OCI-M2 (cell line): ENCODE measurements around the gene ERICH2.
"Not testable (repeated sequence)": the region's sequence is repeated elsewhere in the genome, so short reads cannot be mapped to it uniquely, and the experiment has no call there.

Experiments used
- DNase-seq: peaks from one replicate; lab custom pipeline; 2025; ENCODE audit not compliant: unreplicated experiment; lab: John Stamatoyannopoulos, UW

ERICH2 gene, protein sequence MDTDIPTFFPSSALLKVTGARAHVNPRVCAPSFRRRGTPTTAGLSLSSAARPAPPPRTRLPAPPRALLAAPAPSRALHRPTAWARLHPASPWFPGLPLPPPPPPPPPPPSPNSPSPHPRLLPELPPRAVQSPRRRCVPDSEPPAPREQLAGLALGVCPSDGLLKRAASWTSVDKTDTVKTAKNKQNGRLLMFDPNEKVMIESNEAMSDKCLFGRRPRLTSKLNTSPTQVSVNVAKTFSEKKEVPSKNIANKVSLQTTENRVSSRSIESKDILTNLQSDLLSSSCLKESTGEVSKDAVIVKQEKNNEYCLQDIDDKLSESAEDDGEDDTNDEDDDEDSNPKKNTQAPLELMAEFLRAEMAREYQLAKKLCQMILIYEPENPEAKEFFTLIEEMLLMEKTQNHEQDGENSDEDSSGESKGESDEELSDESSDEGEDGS

DNA sequence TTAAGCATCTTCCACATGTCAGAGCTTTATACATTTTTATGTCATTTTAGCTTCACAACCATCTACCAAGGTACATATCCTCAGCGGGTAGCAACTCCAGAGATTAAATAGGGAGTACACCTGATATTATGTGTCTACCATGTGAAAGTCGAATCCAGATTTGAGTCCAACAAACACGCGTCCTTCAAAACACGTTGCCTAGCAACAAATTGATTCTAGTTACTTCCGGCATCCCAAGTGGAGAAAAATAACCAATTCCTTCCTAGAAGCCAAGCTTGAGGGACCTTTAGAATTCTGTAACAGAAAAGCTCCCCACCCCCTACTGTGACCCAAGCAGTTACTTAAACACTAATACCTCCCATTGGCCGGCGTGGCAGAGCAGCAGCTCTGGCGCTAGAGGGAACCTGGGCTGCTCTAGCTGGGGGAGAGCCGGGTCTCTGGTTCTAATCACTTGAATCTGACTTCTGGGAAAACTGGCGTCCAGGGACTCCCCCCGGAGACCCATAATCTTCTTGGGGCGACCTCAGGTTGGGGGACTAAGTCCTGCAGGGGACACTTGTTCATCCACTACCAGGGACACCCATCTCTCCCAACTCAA, at the start of gene ERICH2:
ERICH2 (plus strand) TSS at position 371 of the 598 bp plus-strand sequence. CDS start 304 bp downstream, outside the sequence.
- DNase-seq: no peak

DNA sequence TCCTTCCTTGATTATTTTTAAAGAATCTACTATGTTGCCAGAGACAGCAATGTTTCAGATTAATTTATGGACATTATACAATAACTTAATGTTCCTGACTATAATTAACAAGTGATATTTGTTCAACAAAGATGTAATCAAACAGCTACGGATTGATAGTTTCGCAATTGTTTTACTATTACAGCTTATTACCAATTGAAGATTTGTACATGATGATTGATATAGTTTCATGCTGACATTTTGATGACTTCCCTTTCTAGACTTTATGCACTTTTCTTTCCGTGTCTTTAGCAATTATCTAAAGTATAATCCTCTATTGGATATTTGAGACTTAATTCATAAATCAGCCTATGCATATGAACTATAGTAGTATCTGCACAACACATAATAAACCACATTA, 48.5 kb upstream of the ERICH2 start:
- no peak for DNase-seq

DNA sequence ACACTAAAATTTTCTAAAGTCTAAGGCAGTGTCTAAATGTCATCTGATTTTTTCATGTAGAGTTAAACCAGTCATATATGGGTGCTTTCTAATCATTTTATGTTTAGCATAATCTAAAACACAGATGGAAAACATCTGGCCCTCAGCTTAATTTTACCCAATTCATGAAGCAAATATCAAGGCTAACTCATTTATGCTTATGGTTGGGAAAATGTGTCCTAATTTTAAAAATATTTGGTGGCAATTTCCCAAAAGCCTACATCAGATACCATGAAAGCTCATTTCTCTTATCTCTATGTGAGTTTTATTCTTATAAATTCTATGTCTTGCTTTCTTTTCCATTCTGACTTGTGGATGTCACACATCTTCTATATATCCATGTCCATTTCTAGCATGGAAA, 47.9 kb upstream of the ERICH2 start:
- no peak for DNase-seq

DNA sequence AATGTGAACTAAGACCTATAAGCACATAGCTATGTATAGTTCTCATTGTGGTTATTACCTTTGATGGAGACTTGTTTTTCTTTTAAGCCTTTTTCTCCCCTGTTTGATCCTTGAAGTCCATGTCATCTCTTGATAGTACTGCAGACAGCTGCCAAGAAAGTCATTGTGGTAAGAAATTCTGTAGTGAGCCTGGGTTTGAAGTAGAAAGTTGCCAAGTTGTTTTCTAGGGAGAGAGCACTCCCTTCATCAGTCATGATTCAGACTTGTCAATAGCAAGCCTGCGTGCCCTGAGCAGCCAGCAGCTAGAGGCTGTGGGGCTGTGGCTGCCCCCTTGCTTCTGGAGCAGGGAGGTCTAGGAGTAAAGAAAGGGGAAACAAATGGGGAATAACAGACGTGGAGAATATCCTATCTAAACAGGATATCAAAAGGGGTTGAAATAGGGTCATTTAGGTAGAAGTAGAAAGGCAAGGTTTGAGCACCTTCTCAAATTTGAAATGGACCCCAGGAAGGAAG, 46.7 kb upstream of the ERICH2 start:
- no peak for DNase-seq

DNA sequence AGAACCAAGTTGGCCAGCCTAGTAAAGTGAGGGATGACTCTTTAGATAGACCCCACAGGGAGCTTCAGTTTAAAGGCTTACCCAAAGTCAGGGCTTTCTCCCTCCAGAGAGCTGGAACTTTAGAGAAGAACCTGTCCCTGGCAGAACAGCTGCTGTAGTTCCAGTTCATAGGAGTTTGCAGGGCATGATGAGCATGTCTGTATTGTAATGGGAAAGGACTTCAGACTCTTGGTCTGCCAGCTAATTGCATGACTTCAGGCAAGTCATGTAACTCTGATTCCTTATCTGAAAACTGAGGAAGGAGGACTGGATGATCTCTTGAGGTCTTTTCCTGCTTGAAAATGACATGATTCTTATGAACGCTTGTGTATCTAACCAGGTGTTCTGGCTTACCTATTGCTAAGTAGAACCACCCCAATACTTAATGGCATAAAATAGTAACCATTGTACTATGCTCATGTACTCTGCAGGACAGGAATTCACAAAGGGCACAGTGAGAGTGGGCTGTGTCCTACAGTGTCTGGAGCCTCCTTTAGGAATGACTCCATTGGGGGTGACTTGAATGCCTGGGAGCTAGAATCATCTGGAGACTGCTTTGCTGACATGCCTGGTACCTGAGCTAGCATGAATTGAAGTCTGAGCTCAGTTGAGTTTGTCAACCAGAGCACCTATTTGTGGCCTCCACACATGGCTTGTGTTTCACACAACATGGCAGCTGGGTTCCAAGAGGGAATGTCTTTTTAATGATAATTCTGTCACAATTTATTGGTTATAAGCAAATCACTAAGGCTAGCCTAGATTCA, 36.2 kb upstream of the ERICH2 start:
- DNase-seq: no peak

DNA sequence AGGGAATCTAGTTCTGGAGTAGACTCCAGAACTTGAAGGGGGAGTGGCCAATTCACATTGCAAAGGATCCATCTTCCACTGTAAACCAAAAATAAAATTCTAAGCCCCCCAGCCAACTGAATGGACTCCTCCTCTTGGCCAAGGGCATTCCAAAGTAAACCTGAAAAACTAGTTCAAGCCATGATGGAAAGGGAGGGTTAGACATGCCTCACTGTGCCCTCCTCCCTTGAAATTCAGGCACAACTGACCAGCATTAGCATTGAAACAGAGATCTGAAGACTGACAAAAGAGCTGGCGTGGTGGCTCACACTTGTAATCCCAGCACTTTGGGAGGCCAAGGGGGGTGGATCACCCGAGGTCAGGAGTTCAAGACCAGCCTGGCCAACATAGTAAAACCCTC, 35.6 kb upstream of the ERICH2 start:
- not testable (repeated sequence) for DNase-seq

DNA sequence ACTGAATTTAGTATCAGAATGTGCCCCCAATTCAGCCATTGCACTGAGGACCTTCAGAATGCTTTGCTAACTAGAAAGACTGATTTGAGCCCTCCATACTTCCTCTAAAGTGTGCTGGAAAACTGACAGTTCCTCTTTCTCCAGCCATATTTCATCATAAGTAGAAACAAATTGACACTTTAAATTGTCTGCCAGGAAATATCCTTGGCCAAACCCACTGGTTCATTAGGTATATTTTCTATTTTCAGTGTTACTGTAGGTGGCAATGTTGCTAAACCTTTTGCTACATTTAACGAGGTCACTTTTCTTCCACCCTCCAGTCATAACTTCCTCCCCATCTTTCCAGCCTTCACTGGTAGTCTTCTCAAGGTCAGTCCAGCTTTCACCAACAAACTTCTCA, 33.5 kb upstream of the ERICH2 start:
- no peak for DNase-seq

DNA sequence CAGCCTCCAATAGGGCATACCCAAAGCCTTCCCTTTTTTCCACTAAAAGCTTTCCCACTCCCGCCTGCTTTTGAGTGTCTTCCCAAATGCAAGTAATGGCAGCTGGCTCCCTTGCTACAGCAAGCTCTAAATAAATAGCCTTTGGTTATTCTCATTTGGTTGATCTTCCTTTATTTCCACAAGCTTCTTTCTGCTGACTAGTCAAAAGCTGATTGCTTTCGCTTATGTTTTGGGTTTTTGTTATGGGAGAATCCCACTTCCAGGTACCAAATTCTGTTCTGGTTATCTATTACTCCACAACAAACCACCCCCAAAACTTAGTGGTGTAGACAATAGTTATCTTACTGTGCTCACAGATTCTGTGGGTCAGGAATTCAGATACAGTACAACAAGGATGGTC, 32.8 kb upstream of the ERICH2 start:
- no peak for DNase-seq

DNA sequence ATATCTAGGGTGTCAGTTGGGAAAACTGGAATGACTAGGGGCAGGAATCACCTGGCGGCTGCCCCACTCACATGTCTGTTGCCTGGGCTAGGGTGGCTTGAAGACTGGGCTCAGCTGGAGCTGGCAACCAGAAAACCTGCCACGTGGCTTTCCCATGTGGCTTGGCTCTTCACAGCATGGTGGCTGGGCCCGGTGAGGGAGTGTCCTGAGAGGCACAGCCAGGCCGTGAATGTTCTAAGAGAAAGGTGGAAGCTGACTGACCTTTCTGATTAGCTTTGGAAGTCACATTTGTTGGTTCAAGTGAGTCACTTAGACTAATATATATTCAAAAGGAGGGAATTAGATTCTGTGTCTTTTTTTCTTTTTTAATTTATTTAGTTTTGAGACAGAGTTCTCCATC, 32.4 kb upstream of the ERICH2 start:
- DNase-seq: no peak

DNA sequence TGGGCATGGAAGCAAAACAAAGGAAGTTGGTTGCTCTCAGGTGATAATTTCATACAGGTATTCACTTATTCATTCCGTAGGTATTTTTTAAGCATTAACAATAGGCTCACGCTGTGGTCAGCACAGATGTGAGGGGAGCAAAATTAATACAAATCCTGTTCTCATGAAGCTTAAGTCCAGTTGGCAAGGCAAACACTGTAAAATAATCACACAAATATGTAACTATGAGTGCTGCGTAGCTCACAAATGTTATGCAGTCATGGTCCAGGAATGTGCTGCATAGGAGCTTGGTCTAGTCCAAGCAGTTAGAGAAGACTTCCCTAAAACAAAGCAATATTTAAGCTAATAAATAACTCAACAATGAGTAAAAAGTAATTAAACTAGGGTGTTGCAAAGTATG, 31.1 kb upstream of the ERICH2 start:
- no peak for DNase-seq

DNA sequence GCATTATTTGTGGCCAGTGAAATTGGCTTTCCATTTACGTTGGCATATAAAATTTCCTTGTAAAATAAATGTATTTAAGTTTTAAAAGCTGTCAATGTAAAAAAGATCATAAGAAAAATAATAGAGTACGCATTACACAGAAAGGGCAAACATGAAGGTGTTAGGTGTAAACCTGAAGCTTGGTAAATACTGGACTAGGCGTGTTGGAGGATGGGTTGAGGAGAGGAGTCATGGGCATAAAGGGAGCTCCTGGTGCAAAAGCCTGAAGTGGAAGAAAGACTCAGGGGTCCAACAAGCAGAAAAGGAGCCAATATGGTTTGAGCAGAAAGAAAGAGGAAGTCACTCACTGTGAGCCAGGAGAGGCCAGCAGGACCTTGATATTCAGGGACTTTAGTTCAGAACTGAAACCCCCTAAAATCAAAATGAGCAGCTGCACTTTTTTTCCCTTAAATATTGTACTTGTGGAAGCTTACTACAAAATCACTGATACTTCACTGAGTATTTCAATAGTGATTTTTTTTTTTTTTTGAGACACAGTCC, 30.6 kb upstream of the ERICH2 start:
- DNase-seq: no peak

DNA sequence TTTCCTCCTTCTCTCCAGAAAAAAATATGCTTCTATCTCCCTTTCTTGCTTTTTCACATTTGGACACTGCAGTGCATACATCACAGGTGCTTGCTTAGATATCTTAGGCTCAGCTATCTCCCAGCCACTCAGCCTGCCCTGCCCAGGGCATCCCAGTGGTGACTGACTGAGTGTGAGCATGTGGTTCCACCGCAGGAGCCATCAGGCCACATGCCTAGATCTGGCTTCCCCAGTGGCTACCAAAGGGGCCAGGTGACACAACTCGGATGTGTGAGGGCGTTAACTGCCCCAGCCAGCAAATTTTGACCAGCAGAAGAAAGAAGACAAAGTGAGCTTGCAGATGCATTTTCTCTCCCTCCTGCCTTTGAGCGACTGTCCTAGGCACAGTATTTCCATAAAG, 29.5 kb upstream of the ERICH2 start:
- no peak for DNase-seq

DNA sequence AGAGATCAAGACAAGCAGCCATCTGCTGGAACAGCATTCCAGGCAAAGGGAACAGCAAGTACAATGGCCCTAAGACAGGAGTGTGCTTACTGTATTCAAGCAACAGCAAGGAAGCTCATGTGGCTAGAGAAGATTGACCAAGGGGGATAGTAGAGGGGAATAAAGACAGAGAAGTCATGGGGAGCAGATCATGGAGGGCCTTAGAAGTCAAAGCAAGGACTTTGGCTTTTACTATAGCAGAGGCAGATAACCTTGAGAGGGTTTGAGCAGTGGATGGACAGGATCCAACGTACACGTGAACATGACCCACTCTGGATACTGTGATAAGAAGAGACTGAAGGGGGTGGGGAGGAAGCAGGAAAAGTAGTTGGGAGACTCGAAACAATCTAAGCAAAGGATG, 28.2 kb upstream of the ERICH2 start:
- DNase-seq: no peak

DNA sequence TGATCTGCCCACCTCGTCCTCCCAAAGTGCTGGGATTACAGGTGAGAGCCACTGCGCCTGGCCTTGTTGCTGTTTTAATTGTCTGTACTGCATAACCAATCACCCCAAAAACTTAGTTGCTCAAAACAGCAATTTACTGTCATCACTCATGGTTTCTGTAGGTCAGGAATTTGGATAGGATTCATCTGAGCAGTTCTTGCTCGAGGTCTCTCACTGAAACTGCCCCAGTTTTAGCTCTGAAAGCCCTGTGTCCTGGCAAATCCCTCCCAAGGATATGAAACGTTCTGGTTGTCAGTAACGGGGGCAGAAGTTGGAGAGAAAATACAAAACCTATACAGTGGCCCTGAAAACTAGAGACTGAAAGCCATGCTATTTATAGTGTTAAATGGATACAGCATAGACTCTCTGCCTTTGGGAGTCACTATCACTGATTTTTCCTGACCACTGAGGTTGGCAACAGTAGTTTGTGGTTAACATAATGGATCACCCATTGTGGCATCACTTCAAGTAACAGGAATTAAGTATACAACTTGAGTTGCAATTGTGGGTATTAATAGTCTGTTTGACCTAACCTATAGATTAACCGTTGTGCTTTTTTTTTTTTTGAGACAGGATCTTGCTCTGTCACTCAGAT, 27.2 kb upstream of the ERICH2 start:
- DNase-seq: no peak

DNA sequence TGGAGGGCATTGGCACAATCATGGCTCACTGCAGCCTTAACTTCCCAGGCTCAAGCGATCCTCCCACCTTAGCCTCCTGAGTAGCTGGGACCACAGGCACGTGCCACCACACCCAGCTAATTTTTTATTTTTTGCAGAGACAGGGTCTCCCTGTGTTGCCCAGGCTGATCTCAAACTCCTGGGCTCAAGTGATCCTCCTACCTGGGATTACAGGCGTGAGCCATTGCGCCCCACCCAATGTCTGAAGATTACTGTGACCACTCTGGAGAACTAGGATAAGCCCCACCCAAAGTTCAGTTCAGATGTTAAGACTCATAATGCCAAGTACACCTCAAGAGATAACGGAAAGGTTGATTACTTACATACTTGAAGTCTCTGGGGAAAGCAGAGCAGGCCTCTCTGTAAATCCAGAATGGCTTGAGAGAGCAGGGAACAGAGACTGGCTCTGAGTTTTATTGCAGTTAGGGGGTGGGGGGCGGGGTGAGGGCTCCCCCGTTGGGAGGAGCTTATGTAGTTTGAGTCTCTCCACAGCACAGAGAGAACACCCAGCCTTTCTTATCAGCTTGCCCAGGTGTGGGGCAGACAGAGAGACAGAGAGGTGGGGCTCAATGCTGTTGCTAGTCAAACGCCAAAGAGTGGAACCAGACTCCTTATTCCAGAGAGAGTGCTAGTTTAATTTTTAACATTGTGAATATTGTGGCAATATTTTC, 26.5 kb upstream of the ERICH2 start:
- DNase-seq: no peak

DNA sequence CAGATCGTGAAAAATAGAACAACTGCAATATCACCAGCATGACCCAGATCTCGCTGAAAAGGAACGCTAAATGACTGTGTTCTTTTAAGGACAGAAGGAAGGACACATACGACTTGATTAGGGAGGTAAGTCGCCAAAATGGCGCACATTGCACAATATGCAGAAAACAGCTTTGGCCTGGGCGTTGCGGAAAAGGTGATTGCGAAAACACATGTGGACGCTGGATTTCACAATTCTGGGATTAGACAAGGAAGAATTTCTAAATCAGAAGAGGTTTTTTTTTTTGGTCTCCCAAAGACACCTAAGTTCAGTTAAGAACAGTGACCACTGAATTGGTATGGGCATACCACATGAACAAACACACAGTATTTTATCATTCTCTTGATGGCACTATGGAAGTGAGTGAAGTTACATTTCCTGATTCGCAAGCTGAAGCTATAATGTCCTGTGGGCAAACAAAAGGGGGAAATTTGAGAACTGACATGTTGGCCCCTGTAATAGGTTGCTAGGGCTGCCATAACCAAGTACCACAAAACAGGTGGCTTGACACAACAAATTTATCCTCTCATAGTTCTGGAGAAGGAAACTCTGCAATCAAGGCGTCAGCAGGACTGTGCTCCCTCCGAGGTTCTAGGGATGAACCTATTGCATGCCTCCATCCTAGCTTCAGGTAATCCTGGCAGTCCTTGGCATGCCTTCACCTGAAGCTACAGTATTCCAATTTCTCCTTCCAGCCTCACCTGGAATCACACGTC, 25.8 kb upstream of the ERICH2 start:
- DNase-seq: no peak

DNA sequence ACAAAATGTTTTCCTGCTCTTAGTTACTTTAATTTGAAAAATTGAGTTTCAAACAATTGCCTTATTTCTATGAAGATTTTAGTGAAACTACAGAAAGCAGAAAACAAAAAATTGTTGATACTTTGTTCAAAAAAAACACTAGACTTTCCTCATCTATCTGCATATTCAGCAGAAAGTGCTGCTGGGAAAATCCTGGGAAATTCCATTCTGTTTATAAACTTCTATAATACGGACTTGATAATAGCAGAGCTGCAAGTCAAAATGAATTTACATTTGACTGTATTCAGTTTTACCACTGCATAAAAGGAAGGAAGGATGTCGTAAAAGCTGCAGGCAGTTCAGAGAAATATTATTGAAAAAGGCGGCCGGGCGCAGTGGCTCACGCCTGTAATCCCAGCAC, 24.9 kb upstream of the ERICH2 start:
- DNase-seq: no peak

DNA sequence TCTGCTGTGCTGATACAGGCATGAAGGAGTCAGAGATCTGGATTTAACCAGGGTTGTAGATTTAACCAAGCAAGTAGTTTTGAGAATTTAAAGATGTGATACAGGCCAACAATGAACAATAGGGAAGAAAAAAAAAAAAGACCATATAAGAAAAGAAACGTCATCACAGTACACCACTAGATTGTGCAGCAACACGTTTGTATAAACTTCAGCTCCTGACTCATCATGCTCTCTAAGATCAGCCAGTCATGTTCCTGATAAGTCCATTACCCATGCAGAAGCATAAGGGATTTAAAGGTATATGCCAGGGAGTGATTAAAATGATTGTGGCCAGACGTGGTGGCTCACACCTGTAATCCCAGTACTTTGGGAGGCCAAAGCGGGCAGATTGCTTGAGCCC, 22.3 kb upstream of the ERICH2 start:
- no peak for DNase-seq

DNA sequence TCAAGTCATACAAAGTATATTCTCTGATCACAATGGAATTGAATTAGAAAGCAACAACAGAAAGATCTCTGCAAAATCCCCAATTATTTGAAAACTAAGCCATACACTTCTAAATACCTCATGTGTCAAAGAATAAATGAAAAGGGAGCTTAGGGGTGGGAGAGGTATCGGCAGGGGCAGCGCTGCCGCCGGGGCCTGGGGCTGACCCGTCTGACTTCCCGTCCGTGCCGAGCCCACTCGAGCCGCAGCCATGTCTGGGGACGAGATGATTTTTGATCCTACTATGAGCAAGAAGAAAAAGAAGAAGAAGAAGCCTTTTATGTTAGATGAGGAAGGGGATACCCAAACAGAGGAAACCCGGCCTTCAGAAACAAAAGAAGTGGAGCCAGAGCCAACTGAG, 18.6 kb upstream of the ERICH2 start:
- not testable (repeated sequence) for DNase-seq

DNA sequence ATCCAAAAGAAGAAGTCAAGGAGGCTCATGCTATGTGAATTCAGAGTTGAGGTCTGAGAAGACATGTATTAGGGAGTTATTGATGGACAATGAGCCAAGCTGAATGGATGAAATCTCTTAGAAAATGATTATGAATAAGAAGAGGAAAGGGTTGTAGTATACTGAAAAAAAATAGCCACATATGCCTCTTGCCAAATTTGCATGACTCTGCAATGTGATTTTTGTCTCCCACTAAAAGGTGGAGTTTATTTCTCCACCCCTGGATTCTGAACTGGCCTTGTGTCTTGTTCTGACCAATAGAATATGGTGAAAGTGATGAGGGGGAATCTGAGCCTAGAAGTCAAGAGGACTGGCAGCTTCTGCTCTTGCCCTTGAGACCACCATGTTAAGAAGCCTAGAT, 8.6 kb upstream of the ERICH2 start:
- DNase-seq: no peak
